Panc1 (cell line): ENCODE measurements around the gene CFLAR. TPM values are rescaled to one million over a fixed set of nuclear protein-coding genes. Genes with fewer than 3 reads are reported as not detected.
A peak's percentile ranks its signal among the peaks of the same experiment; 100 is the strongest.

Source experiments
- ATAC-seq: fragments of 200-7000 bp; cut with Tn5 transposase; 2 replicates; pipeline ENCODE4 v1.9.1; 2020; ENCODE audit warnings: mild to moderate bottlenecking, moderate library complexity
- BruUV-seq: library from RNA; stranded (reverse); fragments of 400-500 nt; replicated peaks from 2 replicates; lab custom pipeline; 2021; lab: Mats Ljungman, UMichigan
- CTCF ChIA-PET: fragments of 300-600 bp; sonication (Branson Sonifier 250); formaldehyde crosslinking; loops from one replicate; lab custom pipeline; 2022; ENCODE audit warnings: antibody characterized with exemption; lab: Charles Lee
- POLR2A ChIA-PET: fragments of 300-600 bp; sonication (Branson Sonifier 250); formaldehyde crosslinking; loops from one replicate; lab custom pipeline; 2022; ENCODE audit warnings: antibody characterized with exemption; lab: Charles Lee
- DNase-seq: peaks from one replicate; pipeline ENCODE4 v3.0.0-alpha.2; 2010; ENCODE audit warnings: low read depth, low spot score
- H3K27ac ChIP-seq: 2 replicates; pipeline ENCODE4 v1.5.1; 2011; ENCODE audit warnings: mild to moderate bottlenecking, low read length, inconsistent platforms
- H3K27me3 ChIP-seq: fragments of 200-500 bp; sonication (Bioruptor generic); 2 replicates; pipeline ENCODE4 v1.6.0; 2014; ENCODE audit warnings: low read length, inconsistent platforms; ENCODE audit not compliant: control insufficient read depth, insufficient read depth
- H3K36me3 ChIP-seq: fragments of 200-500 bp; sonication (Bioruptor generic); 2 replicates; pipeline ENCODE4 v1.5.1; 2014; ENCODE audit warnings: inconsistent platforms, mild to moderate bottlenecking, low read length, moderate library complexity; ENCODE audit not compliant: control insufficient read depth, insufficient read depth
- H3K4me1 ChIP-seq: 2 replicates; pipeline ENCODE4 v1.5.1; 2011; ENCODE audit warnings: inconsistent platforms, mild to moderate bottlenecking, low read length, moderate library complexity; ENCODE audit not compliant: control insufficient read depth, insufficient read depth
- H3K4me3 ChIP-seq, 2 experiments: 2 replicates each; pipeline ENCODE4 v1.5.1; 2011 to 2012; ENCODE audit warnings: low read depth in 2 of 2, low read length in 2 of 2, mild to moderate bottlenecking in 2 of 2, inconsistent platforms in 1 of 2, moderate library complexity in 1 of 2
- H3K9me3 ChIP-seq: fragments of 200-500 bp; sonication (Bioruptor generic); 2 replicates; pipeline ENCODE4 v1.5.1; 2014; ENCODE audit warnings: low read depth, mild to moderate bottlenecking, inconsistent platforms, low read length, moderate library complexity; ENCODE audit not compliant: control insufficient read depth, insufficient read depth
- CTCF ChIP-seq: fragments of 450-650 bp; IDR thresholded peaks from 2 replicates; pipeline ENCODE4 v1.5.1; 2017; ENCODE audit warnings: mild to moderate bottlenecking
- POLR2AphosphoS5 ChIP-seq: IDR thresholded peaks from 2 replicates; pipeline ENCODE4 v1.6.1; 2012; ENCODE audit warnings: mild to moderate bottlenecking, low read depth, low read length, moderate library complexity
- REST ChIP-seq, 2 experiments: IDR thresholded peaks; 2 replicates each; pipeline ENCODE4 v1.6.1; 2011 to 2012; ENCODE audit warnings: low read depth in 2 of 2, control low read depth in 1 of 2, low read length in 1 of 2, mild to moderate bottlenecking in 1 of 2, moderate library complexity in 1 of 2; ENCODE audit not compliant: insufficient read depth in 1 of 2
- SIN3A ChIP-seq: IDR thresholded peaks from 2 replicates; pipeline ENCODE4 v1.6.1; 2012; ENCODE audit warnings: low read depth, mild to moderate bottlenecking, low read length, moderate library complexity, borderline replicate concordance; ENCODE audit not compliant: insufficient read depth
- TCF7L2 ChIP-seq: IDR thresholded peaks from 2 replicates; pipeline ENCODE4 v1.6.1; 2011; ENCODE audit warnings: mild to moderate bottlenecking, low read depth, low read length, inconsistent platforms
- in situ Hi-C: cut with HindIII; loops from 2 replicates; pipeline ENCODE4 v1.10.0; 2016; ENCODE audit warnings: low sequenced_read_pairs, low pct_unique_long_range_greater_than_20kb
- intact Hi-C: fragments of 100-400 bp; cut with micrococcal nuclease; formaldehyde crosslinking; loops from one replicate; pipeline ENCODE4 v1.10.0; 2022; ENCODE audit not compliant: unreplicated experiment
- total RNA-seq: library from RNA; stranded (reverse); gene quantifications from one replicate; pipeline ENCODE4 v1.2.1, GENCODE V29; 2021; ENCODE audit not compliant: unreplicated experiment

The CFLAR gene
- total RNA-seq, 1 experiment from 2014 or later: 46.3 TPM

- Histone ChIP-seq H3K36me3 (no peaks in the 10 kb centered on the region), H3K27me3 (no peaks in the 10 kb centered on the region), H3K27ac (no peak overlapping the region), H3K4me1 (no peaks in the 10 kb centered on the region), H3K4me3 (no peak overlapping the region), H3K9me3 (no peaks in the 10 kb centered on the region)
- DNase-seq (no peak), ATAC-seq (no peak)
- POLR2A ChIA-PET: no interaction called here
- intact Hi-C loops (no loop called here), in situ Hi-C loops (no loop called here)
- CTCF ChIA-PET: no interaction called here
- BruUV-seq: no TSS peak
- TF ChIP-seq CTCF (no peak), POLR2AphosphoS5 (no peak), SIN3A (no peak)
Observed at GRCh38 chr2:201093573-201093972, 22.4 kb upstream of the CFLAR start.

DNA sequence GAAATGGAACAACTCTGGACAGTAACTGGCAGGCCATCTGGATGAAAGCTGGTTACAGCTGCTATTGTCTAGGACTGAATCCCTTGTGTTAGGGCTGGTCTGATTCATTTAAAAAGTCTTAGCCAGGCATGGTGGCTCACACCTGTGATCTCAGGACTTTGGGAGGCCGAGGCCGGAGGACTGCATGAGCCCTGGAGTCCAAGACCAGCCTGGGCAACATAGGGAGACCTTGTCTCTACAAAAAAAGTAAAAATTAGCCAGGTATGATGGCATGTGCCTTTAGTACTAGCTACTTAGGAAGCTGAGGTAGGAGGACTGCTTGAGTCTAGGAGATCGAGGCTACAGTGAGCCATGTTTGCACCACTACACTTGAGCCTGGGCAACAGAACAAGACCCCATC is 15.5 kb upstream of the CFLAR start:
- Histone ChIP-seq H3K27ac (no peak overlapping the region), H3K9me3 (no peaks in the 10 kb centered on the region), H3K27me3 (no peaks in the 10 kb centered on the region), H3K4me1 (no peaks in the 10 kb centered on the region), H3K36me3 (no peaks in the 10 kb centered on the region), H3K4me3 (no peak overlapping the region)
- ChIA-PET CTCF (no interaction called here), POLR2A (no interaction called here)
- in situ Hi-C loops (no loop called here), intact Hi-C loops (no loop called here)
- no peak for DNase-seq
- TF ChIP-seq CTCF: no peak
- no peak for TF ChIP-seq SIN3A
- TF ChIP-seq REST (IDR thresholded peaks at IDR 0.05; ENCODE audit: insufficient read depth in 1 of 2, low read depth in 2 of 2, low read length in 1 of 2): no peak
- no peak for TF ChIP-seq POLR2AphosphoS5
- TF ChIP-seq TCF7L2: no peak
- ATAC-seq: 0 out of 2 replicates have a peak, but pooled peaks have one; percentile 34
- BruUV-seq: no TSS peak

DNA sequence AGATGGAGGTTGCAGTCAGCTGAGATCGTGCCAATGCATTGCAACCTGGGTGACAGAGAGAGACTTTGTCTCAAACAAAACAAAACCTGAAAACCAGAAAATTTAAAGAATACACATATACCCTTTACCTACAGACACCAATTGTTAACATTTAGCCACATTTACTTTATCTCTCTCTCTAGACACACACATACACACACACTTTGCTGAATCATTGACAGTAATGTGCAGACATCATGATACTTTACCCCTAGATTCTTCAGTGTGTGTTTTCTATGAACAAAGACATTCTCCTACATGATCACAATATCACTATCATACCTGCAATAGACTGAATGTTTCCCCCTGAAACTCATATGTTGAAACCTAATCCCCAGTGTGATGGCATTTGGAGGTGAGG is 10.2 kb upstream of the CFLAR start:
- intact Hi-C loops: no loop called here
- Histone ChIP-seq H3K27me3 (no peaks in the 10 kb centered on the region), H3K36me3 (no peaks in the 10 kb centered on the region), H3K4me3 (no peak overlapping the region), H3K9me3 (no peaks in the 10 kb centered on the region), H3K4me1 (no peaks in the 10 kb centered on the region), H3K27ac (no peak overlapping the region)
- ChIA-PET CTCF (no interaction called here), POLR2A (no interaction called here)
- DNase-seq: no peak
- BruUV-seq: no TSS peak
- no peak for ATAC-seq
- no peak for TF ChIP-seq SIN3A
- no peak for TF ChIP-seq CTCF
- TF ChIP-seq REST (IDR thresholded peaks at IDR 0.05; ENCODE audit: insufficient read depth in 1 of 2, low read depth in 2 of 2, low read length in 1 of 2): no peak
- no peak for TF ChIP-seq POLR2AphosphoS5
- no peak for TF ChIP-seq TCF7L2
- in situ Hi-C loops: no loop called here
